ENCODE measurements around the gene APELA. TPM values are rescaled to one million over a fixed set of nuclear protein-coding genes. Genes with fewer than 3 reads are reported as not detected.

APELA gene
- total RNA-seq = not detected in 2 replicates

DNA sequence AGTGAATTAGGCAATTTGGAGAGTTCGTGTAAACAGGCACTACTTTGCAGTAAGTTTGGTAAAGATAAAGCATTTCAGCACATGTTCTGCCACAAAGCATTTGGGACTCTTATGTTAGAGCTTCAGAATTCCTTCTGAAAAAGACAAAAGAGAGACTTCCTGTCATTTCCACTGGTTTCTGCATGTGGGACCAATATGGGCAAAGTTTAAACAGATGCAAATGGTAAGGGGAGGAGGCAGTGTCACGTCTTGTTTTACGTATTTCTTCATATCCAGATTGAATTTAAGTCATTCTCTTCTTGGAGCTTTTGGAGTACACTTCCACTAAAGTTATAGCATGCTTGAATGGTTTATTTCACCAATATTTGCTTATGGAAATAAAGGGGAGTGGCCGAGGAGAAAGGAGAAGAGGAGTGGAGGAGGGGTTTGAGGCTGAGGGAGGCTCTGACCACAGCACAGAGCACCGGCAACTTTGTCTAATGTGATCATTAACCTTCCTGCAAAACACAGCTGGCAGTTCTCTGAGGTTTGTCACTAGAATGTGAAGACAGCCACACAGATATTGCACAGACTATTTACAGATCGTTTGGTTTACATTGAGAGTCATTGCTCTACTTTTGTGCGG is at the start of gene APELA:
TSS of gene APELA (plus strand) at position 479 of the 625 bp plus-strand sequence. CDS start 154 bp downstream, outside the sequence.

Other genes with a start within 250 kb of the APELA start
- gene SMIM31, start 123.0 kb upstream of the APELA start, total RNA-seq = not detected in 2 replicates
- 0.92 and 1.4 TPM in 2 replicates for gene TRIM61, start 100.5 kb downstream of the APELA start, total RNA-seq
- gene TRIM60, start 154.8 kb downstream of the APELA start, total RNA-seq = not detected in 2 replicates
- not detected in 2 replicates for gene TRIM75, start 176.7 kb downstream of the APELA start, total RNA-seq
- gene TMEM192, start 235.7 kb downstream of the APELA start, total RNA-seq = 4.9 and 8.2 TPM in 2 replicates

Measured in aortic smooth muscle cell (primary cell).